ENCODE results near the gene CTDSPL2. TPM values are rescaled to one million over a fixed set of nuclear protein-coding genes. Genes with fewer than 3 reads are reported as not detected.

Gene CTDSPL2
- total RNA-seq, 1 experiment from 2014 or later, result 55.0 TPM

DNA sequence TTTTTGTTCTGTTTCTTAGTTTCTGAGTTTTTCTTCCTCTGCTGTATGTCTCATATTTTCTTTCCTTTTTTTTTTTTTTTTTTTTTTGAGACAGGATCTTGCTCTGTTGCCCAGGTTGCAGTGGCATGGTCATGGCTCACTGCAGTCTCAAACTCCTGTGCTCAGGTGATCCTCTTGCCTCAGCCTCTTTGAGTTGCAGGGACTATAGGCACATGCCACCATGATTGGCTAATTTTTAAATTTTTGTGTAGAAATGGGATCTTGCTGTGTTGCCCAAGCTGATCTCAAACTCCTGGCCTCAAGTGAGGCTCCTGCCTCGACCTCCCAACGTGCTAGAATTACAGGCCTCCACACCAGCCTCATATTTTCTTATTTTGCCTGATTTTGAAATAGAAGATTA, 51.9 kb downstream of the CTDSPL2 start:
- Histone ChIP-seq H3K4me1 (replicated peaks; ENCODE audit: insufficient read depth) (no peaks in the 10 kb centered on the region), H3K27ac (no peak overlapping the region), H3K36me3 (ENCODE audit: low read depth) (no peaks in the 10 kb centered on the region), H2AFZ (no peak overlapping the region), H3F3A (ENCODE audit: insufficient read depth, low read depth) (no peaks in the 10 kb centered on the region), H3K27me3 (ENCODE audit: insufficient read depth, low read depth) (no peaks in the 10 kb centered on the region), H4K20me1 (ENCODE audit: insufficient read depth) (0 out of 2 replicates have a peak, but pooled peaks cover 3% of the 10 kb centered on the region), H3K9me2 (ENCODE audit: insufficient read depth) (no peaks in the 10 kb centered on the region), H3K9me3 (ENCODE audit: insufficient read depth, low read depth) (no peaks in the 10 kb centered on the region), H3K79me2 (ENCODE audit: low read depth) (peaks cover 33% of the 10 kb centered on the region), H3K4me3 (no peak overlapping the region), H3K4me2 (no peak overlapping the region)
- no peak for DNase-seq
- ChIA-PET CTCF (no interaction called here), POLR2A (ENCODE audit: unreplicated experiment) (no interaction called here)
- intact Hi-C loops (cut with micrococcal nuclease; ENCODE audit: unreplicated experiment), result no loop called here
- BruUV-seq (replicated peaks), result no TSS peak
- TF ChIP-seq, protein P1, sequence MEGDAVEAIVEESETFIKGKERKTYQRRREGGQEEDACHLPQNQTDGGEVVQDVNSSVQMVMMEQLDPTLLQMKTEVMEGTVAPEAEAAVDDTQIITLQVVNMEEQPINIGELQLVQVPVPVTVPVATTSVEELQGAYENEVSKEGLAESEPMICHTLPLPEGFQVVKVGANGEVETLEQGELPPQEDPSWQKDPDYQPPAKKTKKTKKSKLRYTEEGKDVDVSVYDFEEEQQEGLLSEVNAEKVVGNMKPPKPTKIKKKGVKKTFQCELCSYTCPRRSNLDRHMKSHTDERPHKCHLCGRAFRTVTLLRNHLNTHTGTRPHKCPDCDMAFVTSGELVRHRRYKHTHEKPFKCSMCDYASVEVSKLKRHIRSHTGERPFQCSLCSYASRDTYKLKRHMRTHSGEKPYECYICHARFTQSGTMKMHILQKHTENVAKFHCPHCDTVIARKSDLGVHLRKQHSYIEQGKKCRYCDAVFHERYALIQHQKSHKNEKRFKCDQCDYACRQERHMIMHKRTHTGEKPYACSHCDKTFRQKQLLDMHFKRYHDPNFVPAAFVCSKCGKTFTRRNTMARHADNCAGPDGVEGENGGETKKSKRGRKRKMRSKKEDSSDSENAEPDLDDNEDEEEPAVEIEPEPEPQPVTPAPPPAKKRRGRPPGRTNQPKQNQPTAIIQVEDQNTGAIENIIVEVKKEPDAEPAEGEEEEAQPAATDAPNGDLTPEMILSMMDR (conservative IDR thresholded peaks at IDR 0.05), result no peak
- no peak for TF ChIP-seq EZH2 (IDR thresholded peaks at IDR 0.05; ENCODE audit: low read depth)

DNA sequence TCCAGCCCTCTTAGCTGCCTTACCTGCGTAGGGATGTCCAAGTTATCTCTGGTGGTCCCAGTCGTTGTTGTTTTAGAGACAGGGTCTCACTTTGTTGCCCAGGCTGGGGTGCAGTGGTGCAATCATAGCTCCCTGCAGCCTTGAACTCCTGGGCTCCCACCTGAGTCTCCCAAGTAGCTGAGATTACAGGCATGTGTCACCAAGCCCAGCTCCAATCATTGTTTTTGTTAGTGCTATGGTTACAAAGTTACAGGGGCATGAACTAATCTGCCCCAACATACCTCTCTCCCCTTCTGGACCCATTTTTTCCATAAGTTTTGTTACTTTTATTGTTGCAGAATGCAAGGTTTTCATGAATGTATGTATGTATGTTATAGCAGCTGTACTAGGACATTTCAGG, 54.7 kb downstream of the CTDSPL2 start:
- Histone ChIP-seq H3K27me3 (ENCODE audit: insufficient read depth, low read depth) (no peaks in the 10 kb centered on the region), H3K4me2 (no peak overlapping the region), H3K9me3 (ENCODE audit: insufficient read depth, low read depth) (no peaks in the 10 kb centered on the region), H3K4me1 (replicated peaks; ENCODE audit: insufficient read depth) (no peaks in the 10 kb centered on the region), H3K27ac (no peak overlapping the region), H3K36me3 (ENCODE audit: low read depth) (no peaks in the 10 kb centered on the region), H2AFZ (no peak overlapping the region), H3K9me2 (ENCODE audit: insufficient read depth) (no peaks in the 10 kb centered on the region), H3K4me3 (no peak overlapping the region), H3F3A (ENCODE audit: insufficient read depth, low read depth) (no peaks in the 10 kb centered on the region), H4K20me1 (ENCODE audit: insufficient read depth) (0 out of 2 replicates have a peak, but pooled peaks cover 3% of the 10 kb centered on the region), H3K79me2 (ENCODE audit: low read depth) (peaks cover 33% of the 10 kb centered on the region)
- DNase-seq, result no peak
- intact Hi-C loops (cut with micrococcal nuclease; ENCODE audit: unreplicated experiment), result no loop called here
- CTCF ChIA-PET, result no interaction called here
- POLR2A ChIA-PET (ENCODE audit: unreplicated experiment), result interaction anchor here (0.6 kb wide), 2 partner anchors 8 to 55 kb away, joined by 5 to 7 read pairs; partner anchors contain the start of gene EIF3J
- BruUV-seq (replicated peaks), result no TSS peak
- no peak for TF ChIP-seq EZH2 (IDR thresholded peaks at IDR 0.05; ENCODE audit: low read depth)
- TF ChIP-seq, protein P1 (conservative IDR thresholded peaks at IDR 0.05), result no peak

DNA sequence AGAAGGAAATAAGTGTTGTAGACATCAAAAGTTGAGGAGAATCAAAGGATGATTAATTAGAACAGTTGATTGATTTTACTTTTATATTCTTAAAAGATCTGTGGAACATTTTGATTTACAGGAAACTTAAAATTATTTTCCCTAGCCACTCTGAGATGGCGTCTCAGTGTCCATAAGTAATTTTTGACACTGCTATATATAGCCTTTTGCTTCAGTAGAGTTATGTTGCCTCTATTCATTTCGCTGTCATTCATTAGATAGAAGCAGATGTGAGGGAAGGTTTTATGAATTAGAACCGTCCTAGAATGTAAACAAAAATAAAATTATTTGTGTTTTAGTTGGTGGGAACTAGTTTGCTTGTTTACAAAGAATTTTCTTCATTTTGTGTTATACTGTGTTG, 58.5 kb downstream of the CTDSPL2 start:
- intact Hi-C loops (cut with micrococcal nuclease; ENCODE audit: unreplicated experiment), result no loop called here

More for the DNA sequence above, 58.5 kb downstream of the CTDSPL2 start:
- DNase-seq, result no peak
- Histone ChIP-seq H2AFZ (no peak overlapping the region), H3K27me3 (ENCODE audit: insufficient read depth, low read depth) (no peaks in the 10 kb centered on the region), H3K4me1 (replicated peaks; ENCODE audit: insufficient read depth) (peaks cover 9% of the 10 kb centered on the region; the same call in 1 of the 2 replicates), H3K79me2 (ENCODE audit: low read depth) (peaks cover 23% of the 10 kb centered on the region; the same call in 1 of the 2 replicates), H3F3A (ENCODE audit: insufficient read depth, low read depth) (no peaks in the 10 kb centered on the region), H3K4me2 (no peak overlapping the region), H4K20me1 (ENCODE audit: insufficient read depth) (no peaks in the 10 kb centered on the region), H3K4me3 (no peak overlapping the region), H3K9me2 (ENCODE audit: insufficient read depth) (no peaks in the 10 kb centered on the region), H3K9me3 (ENCODE audit: insufficient read depth, low read depth) (no peaks in the 10 kb centered on the region), H3K36me3 (ENCODE audit: low read depth) (no peaks in the 10 kb centered on the region), H3K27ac (no peak overlapping the region)
- TF ChIP-seq, protein P1 (conservative IDR thresholded peaks at IDR 0.05), result no peak
- no peak for TF ChIP-seq EZH2 (IDR thresholded peaks at IDR 0.05; ENCODE audit: low read depth)
- no TSS peak for BruUV-seq (replicated peaks)
- ChIA-PET CTCF (no interaction called here), POLR2A (ENCODE audit: unreplicated experiment) (no interaction called here)
